K562 (cell line): Measurements from ENCODE around the gene CENPQ. TPM values are rescaled to one million over a fixed set of nuclear protein-coding genes. Genes with fewer than 3 reads are reported as not detected.
"Not testable (repeated sequence)": the region's sequence is repeated elsewhere in the genome, so short reads cannot be mapped to it uniquely, and the experiment has no call there.

Experiments
- ATAC-seq: fragments of 200-7000 bp; cut with Tn5 transposase; 3 replicates; pipeline ENCODE4 v1.9.1; 2020; ENCODE audit warnings: moderate library complexity
- BruUV-seq: library from RNA; stranded (reverse); fragments of 400-500 nt; replicated peaks from 2 replicates; lab custom pipeline; 2021; lab: Mats Ljungman, UMichigan
- CTCF ChIA-PET: fragments of 300-600 bp; formaldehyde crosslinking; extraction: SDS; loops from one replicate; lab custom pipeline; 2021; ENCODE audit warnings: low intra/inter-chr PET ratio; lab: Yijun Ruan, JAX
- POLR2A ChIA-PET: fragments of 300-600, 350-650 bp; sonication (Branson Sonifier 250); formaldehyde crosslinking; extraction: SDS; loops from one replicate; lab custom pipeline; 2021; ENCODE audit warnings: antibody characterized with exemption, inconsistent platforms; lab: Yijun Ruan, JAX
- DNase-seq, 4 experiments: peaks; one replicate each; pipeline versions ENCODE4 v3.0.0 to v3.0.0-alpha.2; 2011 to 2018; ENCODE audit warnings: low spot score in 3 of 4, mixed read lengths in 3 of 4; ENCODE audit errors: extremely low read depth in 1 of 4
- FAIRE-seq: peaks from 2 replicates; lab custom pipeline; 2011; peaks lifted over from hg19 to GRCh38; lab: Jason Lieb, UNC
- H2AFZ ChIP-seq: 2 replicates; pipeline ENCODE4 v1.6.0; 2011; ENCODE audit warnings: low read depth, low read length, control low read depth, inconsistent platforms
- H3K27ac ChIP-seq: fragments of 200-600 bp; 3 replicates; pipeline ENCODE4 v1.8.0; 2011; ENCODE audit warnings: low read depth, mild to moderate bottlenecking, control low read depth, inconsistent platforms, low read length, moderate library complexity, mixed read lengths; ENCODE audit errors: extremely low read depth
- H3K27me3 ChIP-seq, 2 experiments: fragments of 300-600 bp in 1 of 2; 2 replicates in 1 of 2; 3 replicates in 1 of 2; pipeline versions ENCODE4 v1.6.0 to v1.8.0; 2011; ENCODE audit warnings: inconsistent platforms in 2 of 2, low read length in 2 of 2, mild to moderate bottlenecking in 1 of 2, mixed read lengths in 1 of 2, moderate library complexity in 1 of 2; ENCODE audit not compliant: control insufficient read depth in 2 of 2, insufficient read depth in 2 of 2
- H3K36me3 ChIP-seq: fragments of 300-600 bp; 3 replicates; pipeline ENCODE4 v1.8.0; 2011; ENCODE audit warnings: mild to moderate bottlenecking, low read length, inconsistent platforms; ENCODE audit not compliant: control insufficient read depth, insufficient read depth
- H3K4me1 ChIP-seq, 2 experiments: fragments of 200-600 bp in 1 of 2; replicated peaks in 1 of 2; 2 replicates in 1 of 2; 3 replicates in 1 of 2; pipeline versions ENCODE4 v1.5.1 to v1.8.0; 2011; ENCODE audit warnings: inconsistent platforms in 2 of 2, low read length in 2 of 2, mild to moderate bottlenecking in 1 of 2, mixed read lengths in 1 of 2, moderate library complexity in 1 of 2; ENCODE audit not compliant: control insufficient read depth in 2 of 2, insufficient read depth in 2 of 2
- H3K4me2 ChIP-seq: 2 replicates; pipeline ENCODE4 v1.6.1; 2011; ENCODE audit warnings: low read length, control low read depth, inconsistent platforms, mixed read lengths; ENCODE audit not compliant: insufficient read depth
- H3K4me3 ChIP-seq: fragments of 200-600 bp; sonication (generic), shearing (Covaris generic); 2 replicates; pipeline ENCODE4 v1.5.1; 2016; ENCODE audit warnings: control low read depth, inconsistent platforms
- H3K79me2 ChIP-seq: fragments of 200-600 bp; 3 replicates; pipeline ENCODE4 v1.8.0; 2011; ENCODE audit warnings: low read length, inconsistent platforms; ENCODE audit not compliant: control insufficient read depth, insufficient read depth
- H3K9ac ChIP-seq, 2 experiments: 2 replicates each; pipeline versions ENCODE4 v1.6.0 to v1.6.1; 2011; ENCODE audit warnings: low read depth in 2 of 2, low read length in 2 of 2, control low read depth in 1 of 2, inconsistent platforms in 1 of 2, mild to moderate bottlenecking in 1 of 2, mixed read lengths in 1 of 2; ENCODE audit not compliant: insufficient read depth in 1 of 2
- H3K9me1 ChIP-seq: one replicate; pipeline ENCODE4 v1.6.0; 2011; ENCODE audit warnings: inconsistent platforms, mild to moderate bottlenecking, low read length, moderate library complexity; ENCODE audit not compliant: control insufficient read depth, insufficient read depth
- H3K9me3 ChIP-seq: replicated peaks from 2 replicates; pipeline ENCODE4 v1.5.1; 2011; ENCODE audit warnings: low read depth, low read length, inconsistent platforms; ENCODE audit not compliant: control insufficient read depth, insufficient read depth
- H4K20me1 ChIP-seq: replicated peaks from 2 replicates; pipeline ENCODE4 v1.6.1; 2011; ENCODE audit warnings: low read length, inconsistent platforms, mixed read lengths; ENCODE audit not compliant: control insufficient read depth, insufficient read depth
- BDP1 ChIP-seq: IDR thresholded peaks from 3 replicates; pipeline ENCODE4 v1.6.1; 2011; ENCODE audit not compliant: insufficient read length, insufficient read depth
- FOXO4 ChIP-seq: fragments of 450-650 bp; formaldehyde crosslinking; IDR thresholded peaks from 2 replicates; pipeline ENCODE4 v1.4.0; 2020; ENCODE audit warnings: mild to moderate bottlenecking, moderate library complexity
- POLR2G ChIP-seq: fragments of 200-400 bp; formaldehyde crosslinking; IDR thresholded peaks from 2 replicates; pipeline ENCODE4 v1.6.1; 2017; ENCODE audit warnings: low read depth, mild to moderate bottlenecking, antibody characterized with exemption, low read length, moderate library complexity
- WGBS: fragments of 100-300 bp; shearing (Covaris generic); methylation state at CpG from one replicate; pipeline ENCODE4 v1.1.6; 2016; ENCODE audit warnings: low coverage, mixed read lengths; ENCODE audit not compliant: insufficient coverage; ENCODE audit errors: missing lambda C conversion rate; 5-methylcytosine and 5-hydroxymethylcytosine counted together
- in situ Hi-C: fragments of 300-500 bp; cut with MboI; formaldehyde crosslinking; loops from 4 replicates; pipeline ENCODE4 v1.15.0; 2018; ENCODE audit warnings: inconsistent platforms, mixed read lengths
- intact Hi-C: fragments of 100-400 bp; cut with micrococcal nuclease; formaldehyde crosslinking; loops from 2 replicates; pipeline ENCODE4 v1.14.2; 2022
- polyA plus RNA-seq, 8 experiments: library from polyadenylated mRNA; depleted of rRNA in 4 of 8; stranded (reverse) in 5 of 8; unstranded in 3 of 8; fragments of >200 nt; fragmentation: Nextera tagmentation in 2 of 8; fragmentation: Illumina TruSeq in 1 of 8; extraction: Ambion mirVana in 2 of 8; extraction: Trizol in 1 of 8; gene quantifications; 2 replicates each; pipeline versions ENCODE4 v1.2.1 to v1.2.3, GENCODE V29; 2011 to 2014; ENCODE audit warnings: inconsistent platforms in 1 of 8, missing spikeins in 1 of 8
- total RNA-seq, 7 experiments: library from RNA; depleted of rRNA in 6 of 7; stranded (reverse); fragments of >200 nt in 6 of 7; fragmentation: Illumina TruSeq in 2 of 7; extraction: Trizol in 2 of 7; gene quantifications; 2 replicates each; pipeline versions ENCODE4 v1.2.1 to v1.2.3, GENCODE V29; 2011 to 2021; ENCODE audit warnings: low replicate concordance in 1 of 7
- TF ChIP-seq, protein P1 (sequence below): IDR thresholded peaks from 2 replicates; pipeline ENCODE4 v1.6.1; 2011; ENCODE audit not compliant: insufficient read length; ENCODE audit errors: extremely low read depth

The CENPQ gene
- total and polyA plus RNA-seq, 9 of the 15 experiments (the other 6 are each of a cell fraction or from before 2014, with no cell fraction given), result 12.7 to 48.3 (median 26.4) TPM

DNA sequence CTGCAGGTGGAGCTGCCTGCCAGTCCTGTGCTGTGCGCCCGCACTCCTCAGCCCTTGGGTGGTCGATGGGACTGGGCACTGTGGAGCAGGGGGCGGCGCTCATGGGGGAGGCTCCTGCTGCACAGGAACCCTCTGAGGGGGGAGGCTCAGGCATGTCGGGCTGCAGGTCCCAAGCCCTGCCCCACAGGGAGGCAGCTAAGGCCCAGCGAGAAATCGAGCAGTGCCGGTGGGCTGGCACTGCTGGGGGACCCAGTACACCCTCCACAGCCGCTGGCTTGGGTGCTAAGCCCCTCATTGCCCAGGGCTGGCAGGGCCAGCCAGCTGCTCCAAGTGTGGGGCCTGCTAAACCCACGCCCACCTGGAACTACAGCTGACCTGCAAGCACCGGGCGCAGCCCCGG lies 20.2 kb downstream of the CENPQ start:
- peaks cover 16% of the 10 kb centered on the region for H3K36me3 ChIP-seq
- CTCF ChIA-PET, in situ Hi-C loops, intact Hi-C loops, H3K4me3 ChIP-seq, H3K4me1 ChIP-seq: not testable (repeated sequence)
- peak; percentile 18; the same call in 1 of the 2 replicates for TF ChIP-seq POLR2G
- TF ChIP-seq, all 486 proteins: peak for 1; not testable (repeated sequence) for 485
- ATAC-seq, H3K27ac ChIP-seq, DNase-seq, POLR2A ChIA-PET, H3K79me2 ChIP-seq, H2AFZ ChIP-seq, H3K27me3 ChIP-seq, H3K9ac ChIP-seq, H4K20me1 ChIP-seq, BruUV-seq, FAIRE-seq, H3K9me3 ChIP-seq, H3K4me2 ChIP-seq, H3K9me1 ChIP-seq: not testable (repeated sequence)
- WGBS, result 87% methylated on average over 10 of the region's 14 CpGs

- ChIA-PET CTCF (no interaction called here), POLR2A (interaction anchor here (0.8 kb wide), 2 partner anchors 12 to 1237 kb away, joined by 3 read pairs; no protein-coding TSS in a partner anchor)
- DNase-seq, result no peak
- in situ Hi-C loops, result no loop called here
- H4K20me1 ChIP-seq, result no peaks in the 10 kb centered on the region
- no peaks in the 10 kb centered on the region for H3K9me1 ChIP-seq
- intact Hi-C loops, result no loop called here
- H3K9me3 ChIP-seq, result no peaks in the 10 kb centered on the region
- H3K9ac ChIP-seq, result no peak overlapping the region
- no peak overlapping the region for H3K4me2 ChIP-seq
- no peak overlapping the region for H3K27ac ChIP-seq
- 89% methylated on average over 4 of the region's 4 CpGs for WGBS
- FAIRE-seq, result no peak
- peaks cover 54% of the 10 kb centered on the region for H3K36me3 ChIP-seq
- H2AFZ ChIP-seq, result no peak overlapping the region
- no peaks in the 10 kb centered on the region for H3K79me2 ChIP-seq
- H3K4me3 ChIP-seq, result no peak overlapping the region
- no peak for ATAC-seq
- H3K27me3 ChIP-seq, result no peaks in the 10 kb centered on the region
- TF ChIP-seq BDP1 (no peak), FOXO4 (no peak)
- TF ChIP-seq, protein P1, sequence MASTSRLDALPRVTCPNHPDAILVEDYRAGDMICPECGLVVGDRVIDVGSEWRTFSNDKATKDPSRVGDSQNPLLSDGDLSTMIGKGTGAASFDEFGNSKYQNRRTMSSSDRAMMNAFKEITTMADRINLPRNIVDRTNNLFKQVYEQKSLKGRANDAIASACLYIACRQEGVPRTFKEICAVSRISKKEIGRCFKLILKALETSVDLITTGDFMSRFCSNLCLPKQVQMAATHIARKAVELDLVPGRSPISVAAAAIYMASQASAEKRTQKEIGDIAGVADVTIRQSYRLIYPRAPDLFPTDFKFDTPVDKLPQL, result no peak
- BruUV-seq, result no TSS peak
- H3K4me1 ChIP-seq, result no peaks in the 10 kb centered on the region
Observed at GRCh38 chr6:49490633-49491032, 27.5 kb downstream of the CENPQ start.
